ENCODE measurements around the gene YIPF3.
"Not testable (repeated sequence)": the region's sequence is repeated elsewhere in the genome, so short reads cannot be mapped to it uniquely, and the experiment has no call there.

The YIPF3 gene

DNA sequence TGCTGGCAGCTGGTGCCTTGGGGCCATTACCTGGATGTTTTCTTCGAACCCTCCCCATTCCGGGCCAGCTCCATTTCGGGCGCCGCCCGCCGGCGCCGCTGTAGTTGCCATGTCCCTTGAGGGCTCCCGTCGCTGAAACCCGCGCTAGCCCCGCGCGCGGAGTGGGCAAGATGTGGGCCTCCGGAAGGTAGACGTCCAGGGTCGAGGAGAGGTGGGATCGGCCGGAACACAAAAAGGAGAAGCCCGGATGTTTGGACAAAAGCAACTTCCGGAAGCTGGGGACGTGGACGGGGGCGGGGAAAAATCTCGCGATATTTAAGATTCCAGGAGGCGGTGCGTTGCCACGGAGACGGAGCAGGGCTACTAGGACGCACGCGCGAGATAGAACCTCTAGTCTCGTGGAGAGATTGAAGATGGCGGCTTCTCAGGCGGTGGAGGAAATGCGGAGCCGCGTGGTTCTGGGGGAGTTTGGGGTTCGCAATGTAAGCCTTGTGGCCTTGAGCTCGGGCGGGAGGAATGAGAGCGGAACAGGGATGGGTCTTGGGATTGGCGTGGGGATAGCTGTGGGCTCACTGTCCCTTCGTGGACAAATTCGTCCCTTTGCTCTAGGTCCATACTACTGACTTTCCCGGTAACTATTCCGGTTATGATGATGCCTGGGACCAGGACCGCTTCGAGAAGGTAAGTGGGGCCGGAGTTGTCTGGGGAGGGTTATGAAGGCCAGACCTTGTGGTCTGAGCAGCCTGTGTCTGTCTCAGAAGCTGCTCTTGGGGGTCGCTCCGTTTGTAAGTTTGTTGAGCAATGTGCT is at the start of gene YIPF3, which contains the start of gene POLR1C:
YIPF3 (minus strand) TSS at position 230 of the 808 bp plus-strand sequence; CDS start at position 111, 119 bp downstream.
POLR1C (plus strand) TSS at position 393 of the 808 bp plus-strand sequence; CDS start at position 414, 21 bp downstream.
- peak; percentile 99 for DNase-seq

DNA sequence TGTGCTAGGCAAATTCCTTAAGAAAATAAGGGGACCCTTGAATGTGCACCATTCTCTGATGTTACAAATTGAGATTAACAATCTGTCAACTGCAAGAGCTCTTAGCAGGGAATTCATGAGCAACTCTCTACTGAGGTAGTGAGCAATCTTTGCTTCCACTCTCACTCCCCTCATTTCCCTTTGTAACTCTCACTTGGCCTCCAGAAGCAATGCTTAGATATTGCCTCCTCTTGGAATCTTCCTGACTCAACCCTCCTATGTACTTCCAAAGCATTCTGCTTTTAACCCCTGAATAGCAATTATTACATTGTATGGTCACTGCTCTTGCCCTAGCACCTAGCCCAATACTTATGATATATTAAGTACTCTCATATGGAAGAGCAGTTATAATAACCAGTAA is 42.6 kb upstream of the YIPF3 start:
- no peak for DNase-seq

DNA sequence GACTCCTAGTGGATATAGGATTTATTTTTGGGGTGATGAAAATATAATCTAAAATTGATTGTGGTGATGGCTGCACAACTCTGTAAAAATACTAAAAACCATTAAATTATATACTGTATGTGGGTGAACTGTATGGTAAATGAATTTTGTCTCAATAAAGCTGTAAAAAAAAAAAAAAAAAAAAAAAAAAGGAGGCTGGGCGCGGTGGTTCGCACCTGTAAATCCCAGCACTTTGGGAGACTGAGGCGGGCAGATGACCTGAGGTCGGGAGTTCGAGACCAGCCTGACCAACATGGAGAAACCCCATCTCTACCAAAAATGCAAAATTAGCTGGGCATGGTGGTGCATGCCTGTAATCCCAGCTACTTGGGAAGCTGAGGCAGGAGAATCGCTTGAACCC is 40.9 kb upstream of the YIPF3 start:
- DNase-seq: not testable (repeated sequence)

- DNase-seq: no peak
These were observed 30.5 kb upstream of the YIPF3 start for GRCh38 chr6:43547222-43547621.

DNA sequence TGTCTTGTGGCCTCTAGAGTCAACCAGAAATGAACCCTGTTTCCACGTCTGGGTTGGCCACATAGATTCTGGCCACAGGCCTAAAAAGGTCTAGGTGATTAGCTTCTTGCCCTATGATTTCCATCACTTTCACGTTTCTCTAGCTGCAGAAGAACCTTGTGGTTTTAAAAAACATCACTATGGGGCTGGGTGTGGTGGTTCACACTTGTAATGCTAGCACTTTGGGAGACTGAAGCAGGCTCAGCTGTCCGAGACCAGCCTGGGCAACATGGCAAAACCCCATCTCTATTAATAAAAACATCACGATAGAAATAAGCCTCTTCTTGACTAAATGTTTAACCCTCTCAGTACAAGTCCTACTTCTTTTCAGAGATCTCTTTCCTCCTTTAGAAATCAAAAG is 27.7 kb upstream of the YIPF3 start:
- DNase-seq: no peak

GRCh38 chr6:43541774-43542471 is 25.2 kb upstream of the YIPF3 start:
- DNase-seq: no peak

GRCh38 chr6:43540507-43540906 is 23.8 kb upstream of the YIPF3 start:
- DNase-seq: no peak

- not testable (repeated sequence) for DNase-seq
These were observed 22.7 kb upstream of the YIPF3 start for GRCh38 chr6:43539409-43539808.

DNA sequence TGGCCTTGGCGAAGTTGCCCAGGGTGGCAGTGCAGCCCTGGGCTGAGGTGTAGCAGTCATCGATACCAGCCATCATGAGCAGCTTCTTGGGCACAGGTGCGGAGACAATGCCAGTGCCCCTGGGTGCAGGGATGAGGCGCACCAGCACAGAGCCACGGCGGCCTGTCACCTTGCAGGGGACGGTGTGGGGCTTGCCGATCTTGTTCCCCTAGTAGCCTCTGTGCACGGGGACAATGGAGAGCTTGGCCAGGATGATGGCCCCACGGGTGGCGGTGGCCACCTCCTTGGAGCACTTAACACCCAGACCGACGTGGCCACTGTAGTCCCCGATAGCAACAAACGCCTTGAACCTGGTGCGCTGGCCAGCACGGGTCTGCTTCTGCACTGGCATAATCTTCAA is 22.3 kb upstream of the YIPF3 start:
- DNase-seq: not testable (repeated sequence)

DNA sequence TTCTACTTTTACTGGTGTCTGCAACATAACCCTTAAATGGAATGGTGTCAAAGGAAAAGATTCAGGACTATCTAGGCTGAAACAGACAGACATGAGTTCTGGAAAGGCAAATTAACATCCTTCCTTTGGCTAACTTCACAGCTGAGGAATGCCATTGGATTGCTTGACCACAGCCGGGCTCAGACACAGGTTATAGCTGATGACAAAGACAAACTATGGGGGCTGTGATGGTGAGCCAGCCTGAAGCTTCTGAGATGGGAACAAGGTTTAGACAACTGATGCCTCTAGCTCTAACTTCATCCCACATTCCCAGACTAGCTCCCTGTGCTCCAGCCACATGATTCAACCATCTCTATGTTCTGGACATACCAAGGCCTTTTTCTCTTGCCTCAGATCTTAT is 15.5 kb upstream of the YIPF3 start:
- DNase-seq: no peak

- peak; percentile 55 for DNase-seq
These were observed 7.8 kb upstream of the YIPF3 start for GRCh38 chr6:43524483-43524961.

- no peak for DNase-seq
These were observed 6.6 kb upstream of the YIPF3 start for GRCh38 chr6:43523284-43523683.

- no peak for DNase-seq
These were observed 6.0 kb upstream of the YIPF3 start for GRCh38 chr6:43522547-43523261.

- DNase-seq: peak; percentile 12
These were observed 5.1 kb upstream of the YIPF3 start for GRCh38 chr6:43521836-43522235.

GRCh38 chr6:43520097-43520496 is 3.4 kb upstream of the YIPF3 start:
- DNase-seq: no peak

GRCh38 chr6:43517505-43518357 is 1.0 kb upstream of the YIPF3 start:
- no peak for DNase-seq

- no peak for DNase-seq
These were observed 394 bp downstream of the YIPF3 start for GRCh38 chr6:43516367-43516696.

- no peak for DNase-seq
These were observed 918 bp downstream of the YIPF3 start for GRCh38 chr6:43515808-43516207.

DNA sequence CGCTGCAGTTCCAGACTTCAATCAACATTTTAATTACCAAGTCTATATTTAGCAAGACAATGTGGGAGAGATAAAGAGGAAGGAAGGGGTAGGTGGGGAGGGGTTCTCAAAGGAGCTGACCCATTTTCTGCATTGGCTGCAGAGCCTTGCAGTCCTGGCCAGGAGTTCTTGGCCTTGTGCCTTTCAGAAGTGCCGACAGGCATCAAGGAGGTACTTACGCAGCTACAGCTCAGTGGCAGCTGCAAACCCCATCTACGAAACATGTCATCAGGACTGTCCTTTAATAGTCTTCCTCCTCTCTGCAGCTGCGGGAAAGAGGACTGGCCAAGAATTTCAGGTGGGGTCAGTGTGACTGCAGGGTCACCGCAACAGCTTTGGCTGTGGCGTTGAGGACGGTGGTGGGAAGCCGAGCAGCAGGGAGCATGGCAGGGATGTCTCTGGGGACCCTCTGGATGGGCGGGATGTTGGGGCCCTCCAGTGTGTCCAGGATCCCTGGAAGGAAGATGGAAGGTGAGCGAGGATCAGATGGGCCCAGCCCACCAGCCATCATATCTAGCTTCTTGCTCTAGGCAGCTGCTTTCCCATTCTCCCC is 4.8 kb downstream of the YIPF3 start:
- DNase-seq: no peak

DNA sequence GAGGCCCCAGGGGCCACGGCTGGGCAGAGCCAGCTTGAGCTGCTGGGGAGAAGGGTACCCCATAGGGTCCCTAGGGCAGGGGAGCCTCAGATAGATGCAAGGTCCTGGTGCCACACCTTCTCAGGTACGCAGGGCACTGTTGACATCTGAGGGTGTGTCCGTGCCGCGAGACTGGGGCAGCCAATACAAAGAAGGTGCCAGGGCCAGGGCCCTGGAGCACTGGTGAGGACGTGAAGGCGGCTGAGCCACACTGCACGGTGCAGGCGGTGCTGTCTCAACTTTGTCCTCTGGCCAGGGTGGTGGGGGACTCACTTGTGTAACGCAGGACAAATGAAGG is 5.9 kb downstream of the YIPF3 start:
- no peak for DNase-seq

- DNase-seq: peak; percentile 94
These were observed 6.5 kb downstream of the YIPF3 start, which contains the start of gene LRRC73 for GRCh38 chr6:43509984-43510826. Gene LRRC73, minus strand, starts transcription at chr6:43510346. Its CDS starts 561 bp downstream, at chr6:43509785.
